Measurements from ENCODE around the gene MRPL32. TPM values are rescaled to one million over a fixed set of nuclear protein-coding genes. Genes with fewer than 3 reads are reported as not detected.

The MRPL32 gene
- total RNA-seq, 1 donor from 2014 or later: 37.2 TPM

DNA sequence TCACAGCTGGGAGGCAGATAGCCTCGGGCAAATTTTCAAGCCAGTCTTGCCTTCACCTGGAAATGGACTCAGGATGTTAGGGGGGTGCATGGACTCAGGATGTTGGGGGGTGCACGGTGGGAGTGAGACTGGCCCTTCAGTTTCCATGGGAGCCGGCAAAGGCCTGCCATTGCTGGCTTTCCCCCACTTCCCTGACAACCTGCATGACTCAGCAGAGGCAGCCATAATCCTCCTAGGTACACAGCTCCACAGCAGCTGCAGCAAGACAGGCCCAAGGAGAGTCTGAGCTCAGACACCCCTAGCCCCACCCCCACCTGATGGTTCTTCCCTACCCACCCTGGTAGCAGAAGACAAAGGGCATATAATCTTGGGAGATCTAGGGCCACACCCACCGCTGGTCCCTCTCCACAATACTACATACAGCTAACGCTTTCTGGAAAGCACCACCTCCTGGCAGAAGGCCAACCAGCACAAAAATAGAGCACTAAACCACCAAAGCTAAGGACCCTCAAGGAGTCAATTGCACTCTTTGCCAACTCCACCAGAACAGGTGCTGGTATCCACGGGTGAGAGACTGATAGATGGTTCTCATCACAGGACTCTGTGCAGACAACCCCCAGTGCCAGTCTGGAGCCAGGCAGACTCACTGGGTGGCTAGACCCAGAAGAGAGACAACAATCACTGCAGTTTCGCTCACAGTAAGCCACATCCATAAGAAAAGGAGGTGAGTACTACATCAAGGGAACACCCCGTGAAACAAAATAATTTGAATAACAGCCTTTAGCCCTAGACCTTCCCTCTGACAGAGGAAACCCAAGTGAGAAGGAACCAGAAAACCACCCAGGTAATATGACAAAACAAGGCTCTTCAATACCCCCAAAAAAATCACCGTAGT, 38.6 kb upstream of the MRPL32 start:
- Mint-ChIP-seq H3K4me3 (ENCODE audit: unreplicated experiment) (no peak overlapping the region), H3K9me3 (ENCODE audit: unreplicated experiment) (no peaks in the 10 kb centered on the region), H3K27ac (ENCODE audit: unreplicated experiment) (no peak overlapping the region), H3K4me1 (ENCODE audit: unreplicated experiment) (peaks cover 6% of the 10 kb centered on the region), H3K36me3 (ENCODE audit: low read depth, unreplicated experiment) (peaks cover 5% of the 10 kb centered on the region), H3K27me3 (ENCODE audit: unreplicated experiment) (peaks cover 2% of the 10 kb centered on the region)
- no peak for DNase-seq (ENCODE audit: low spot score)
- TF ChIP-seq, protein P1, sequence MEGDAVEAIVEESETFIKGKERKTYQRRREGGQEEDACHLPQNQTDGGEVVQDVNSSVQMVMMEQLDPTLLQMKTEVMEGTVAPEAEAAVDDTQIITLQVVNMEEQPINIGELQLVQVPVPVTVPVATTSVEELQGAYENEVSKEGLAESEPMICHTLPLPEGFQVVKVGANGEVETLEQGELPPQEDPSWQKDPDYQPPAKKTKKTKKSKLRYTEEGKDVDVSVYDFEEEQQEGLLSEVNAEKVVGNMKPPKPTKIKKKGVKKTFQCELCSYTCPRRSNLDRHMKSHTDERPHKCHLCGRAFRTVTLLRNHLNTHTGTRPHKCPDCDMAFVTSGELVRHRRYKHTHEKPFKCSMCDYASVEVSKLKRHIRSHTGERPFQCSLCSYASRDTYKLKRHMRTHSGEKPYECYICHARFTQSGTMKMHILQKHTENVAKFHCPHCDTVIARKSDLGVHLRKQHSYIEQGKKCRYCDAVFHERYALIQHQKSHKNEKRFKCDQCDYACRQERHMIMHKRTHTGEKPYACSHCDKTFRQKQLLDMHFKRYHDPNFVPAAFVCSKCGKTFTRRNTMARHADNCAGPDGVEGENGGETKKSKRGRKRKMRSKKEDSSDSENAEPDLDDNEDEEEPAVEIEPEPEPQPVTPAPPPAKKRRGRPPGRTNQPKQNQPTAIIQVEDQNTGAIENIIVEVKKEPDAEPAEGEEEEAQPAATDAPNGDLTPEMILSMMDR (IDR thresholded peaks at IDR 0.05; ENCODE audit: unreplicated experiment): no peak

DNA sequence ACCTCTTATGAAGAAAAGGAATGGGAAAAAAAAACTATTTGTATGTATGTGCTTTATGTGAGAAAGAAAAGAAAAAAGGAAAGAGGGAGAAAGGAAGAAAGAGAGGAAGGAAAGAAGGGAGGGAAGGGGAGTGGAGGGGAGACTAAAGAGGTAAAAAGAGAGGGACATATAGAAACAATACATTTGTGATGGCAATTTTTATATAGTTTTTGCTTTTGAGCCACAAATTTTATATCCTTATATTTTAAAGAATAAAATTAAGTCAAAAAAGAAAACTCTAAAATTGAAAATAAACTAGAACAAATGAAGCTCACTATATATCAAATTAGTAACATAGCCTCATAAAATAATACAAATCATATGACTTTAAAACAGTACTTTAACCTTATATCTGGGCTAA, 31.3 kb upstream of the MRPL32 start:
- DNase-seq (ENCODE audit: low spot score): no peak
- Mint-ChIP-seq H3K4me3 (ENCODE audit: unreplicated experiment) (no peak overlapping the region), H3K9me3 (ENCODE audit: unreplicated experiment) (no peaks in the 10 kb centered on the region), H3K27me3 (ENCODE audit: unreplicated experiment) (no peaks in the 10 kb centered on the region), H3K36me3 (ENCODE audit: low read depth, unreplicated experiment) (no peaks in the 10 kb centered on the region), H3K4me1 (ENCODE audit: unreplicated experiment) (peaks cover 2% of the 10 kb centered on the region), H3K27ac (ENCODE audit: unreplicated experiment) (no peak overlapping the region)
- TF ChIP-seq, protein P1 (IDR thresholded peaks at IDR 0.05; ENCODE audit: unreplicated experiment): no peak

- DNase-seq (ENCODE audit: low spot score): no peak
- Mint-ChIP-seq H3K9me3 (ENCODE audit: unreplicated experiment) (no peaks in the 10 kb centered on the region), H3K4me1 (ENCODE audit: unreplicated experiment) (peaks cover 2% of the 10 kb centered on the region), H3K36me3 (ENCODE audit: low read depth, unreplicated experiment) (no peaks in the 10 kb centered on the region), H3K27ac (ENCODE audit: unreplicated experiment) (no peak overlapping the region), H3K4me3 (ENCODE audit: unreplicated experiment) (no peak overlapping the region), H3K27me3 (ENCODE audit: unreplicated experiment) (no peaks in the 10 kb centered on the region)
- TF ChIP-seq, protein P1 (IDR thresholded peaks at IDR 0.05; ENCODE audit: unreplicated experiment): no peak
Observed at GRCh38 chr7:42902331-42902730, 29.8 kb upstream of the MRPL32 start.

DNA sequence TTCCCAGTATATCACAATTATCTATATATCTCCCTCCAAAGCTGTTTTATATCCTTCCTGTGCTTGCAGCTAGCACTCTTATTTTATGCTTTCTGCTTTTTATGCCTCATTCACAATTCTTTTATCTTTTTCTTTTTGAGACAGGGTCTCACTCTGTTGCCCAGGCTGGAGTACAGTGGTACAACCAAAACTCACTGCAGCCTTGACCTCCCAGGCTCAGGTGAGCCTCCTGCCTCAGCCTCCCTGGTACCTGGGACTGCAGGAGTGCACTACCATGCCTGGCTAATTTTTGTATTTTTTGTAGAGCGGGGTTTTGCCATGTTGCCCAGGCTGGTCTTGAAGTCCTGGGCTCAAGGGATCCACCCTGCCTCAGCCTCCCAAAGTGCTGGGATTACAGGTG, 26.0 kb upstream of the MRPL32 start:
- peaks cover 15% of the 10 kb centered on the region for H3K4me1 Mint-ChIP-seq (ENCODE audit: unreplicated experiment)
- no peaks in the 10 kb centered on the region for H3K36me3 Mint-ChIP-seq (ENCODE audit: low read depth, unreplicated experiment)
- no peak overlapping the region for H3K4me3 Mint-ChIP-seq (ENCODE audit: unreplicated experiment)
- TF ChIP-seq, protein P1 (IDR thresholded peaks at IDR 0.05; ENCODE audit: unreplicated experiment): no peak
- no peak for DNase-seq (ENCODE audit: low spot score)
- H3K27me3 Mint-ChIP-seq (ENCODE audit: unreplicated experiment): peaks cover 2% of the 10 kb centered on the region
- H3K27ac Mint-ChIP-seq (ENCODE audit: unreplicated experiment): no peak overlapping the region
- H3K9me3 Mint-ChIP-seq (ENCODE audit: unreplicated experiment): no peaks in the 10 kb centered on the region

DNA sequence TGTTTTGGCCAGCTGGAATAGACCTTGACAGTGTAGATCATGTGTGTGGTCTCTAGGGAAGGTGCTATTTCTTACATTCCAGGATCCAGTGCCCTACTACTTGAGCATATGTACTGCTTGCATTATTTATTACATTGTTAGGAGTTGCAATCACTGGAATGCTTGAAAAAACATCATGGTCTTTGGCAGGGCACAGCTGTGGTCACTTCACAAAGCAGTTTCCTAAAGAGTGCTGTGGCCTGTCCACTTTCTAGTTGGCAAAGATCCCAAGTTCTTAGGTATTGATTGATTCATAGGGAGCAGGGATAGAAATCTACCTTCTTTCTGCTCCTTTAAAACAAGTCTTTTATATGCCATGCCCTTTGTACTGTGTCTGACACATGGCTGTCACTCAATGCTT, 24.9 kb upstream of the MRPL32 start:
- Mint-ChIP-seq H3K9me3 (ENCODE audit: unreplicated experiment) (no peaks in the 10 kb centered on the region), H3K27ac (ENCODE audit: unreplicated experiment) (no peak overlapping the region), H3K4me3 (ENCODE audit: unreplicated experiment) (no peak overlapping the region), H3K4me1 (ENCODE audit: unreplicated experiment) (peaks cover 16% of the 10 kb centered on the region), H3K36me3 (ENCODE audit: low read depth, unreplicated experiment) (no peaks in the 10 kb centered on the region), H3K27me3 (ENCODE audit: unreplicated experiment) (peaks cover 2% of the 10 kb centered on the region)
- TF ChIP-seq, protein P1 (IDR thresholded peaks at IDR 0.05; ENCODE audit: unreplicated experiment): no peak
- DNase-seq (ENCODE audit: low spot score): no peak

Measured in endothelial cell (in vitro differentiated cells).